ENCODE data around the gene MATN3. TPM values are rescaled to one million over a fixed set of nuclear protein-coding genes. Genes with fewer than 3 reads are reported as not detected.

The MATN3 gene
- total RNA-seq, 1 donor: 1.4 TPM

DNA sequence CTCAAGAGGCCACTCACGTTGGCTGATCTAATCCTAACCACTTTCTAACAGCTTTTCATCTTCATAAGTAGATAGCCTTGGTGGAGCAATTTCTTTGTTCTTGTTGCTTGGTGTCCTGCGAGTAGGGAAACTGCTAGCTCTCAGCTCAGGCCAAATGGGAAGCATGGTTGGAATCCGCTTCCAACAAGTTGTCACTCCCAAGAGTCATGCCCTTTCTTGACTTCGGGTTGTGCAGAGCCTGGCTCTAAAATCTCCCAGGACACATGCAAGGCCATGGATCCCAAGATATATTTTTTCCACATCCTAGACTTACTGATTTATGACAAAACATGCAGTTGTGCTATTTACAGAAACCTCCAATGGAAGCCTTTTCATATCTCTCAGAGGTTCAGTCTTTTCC is 7.3 kb upstream of the MATN3 start:
- Histone ChIP-seq H3K36me3 (ENCODE audit: insufficient read depth, low read length) (no peaks in the 10 kb centered on the region), H3K4me3 (ENCODE audit: insufficient read depth, low read length) (no peak overlapping the region), H3K79me2 (ENCODE audit: insufficient read depth, low read length) (no peaks in the 10 kb centered on the region), H3K27ac (ENCODE audit: low read depth, low read length) (no peak overlapping the region), H2AFZ (ENCODE audit: low read length) (no peak overlapping the region), H3K4me1 (ENCODE audit: insufficient read depth, low read length) (no peaks in the 10 kb centered on the region), H3K9me3 (ENCODE audit: low read depth, low read length) (no peaks in the 10 kb centered on the region), H3K4me2 (ENCODE audit: insufficient read depth, low read length) (no peak overlapping the region), H4K20me1 (ENCODE audit: insufficient read depth, low read length) (no peaks in the 10 kb centered on the region), H3K27me3 (ENCODE audit: insufficient read depth, low read length) (no peaks in the 10 kb centered on the region)
- TF ChIP-seq, protein P1, sequence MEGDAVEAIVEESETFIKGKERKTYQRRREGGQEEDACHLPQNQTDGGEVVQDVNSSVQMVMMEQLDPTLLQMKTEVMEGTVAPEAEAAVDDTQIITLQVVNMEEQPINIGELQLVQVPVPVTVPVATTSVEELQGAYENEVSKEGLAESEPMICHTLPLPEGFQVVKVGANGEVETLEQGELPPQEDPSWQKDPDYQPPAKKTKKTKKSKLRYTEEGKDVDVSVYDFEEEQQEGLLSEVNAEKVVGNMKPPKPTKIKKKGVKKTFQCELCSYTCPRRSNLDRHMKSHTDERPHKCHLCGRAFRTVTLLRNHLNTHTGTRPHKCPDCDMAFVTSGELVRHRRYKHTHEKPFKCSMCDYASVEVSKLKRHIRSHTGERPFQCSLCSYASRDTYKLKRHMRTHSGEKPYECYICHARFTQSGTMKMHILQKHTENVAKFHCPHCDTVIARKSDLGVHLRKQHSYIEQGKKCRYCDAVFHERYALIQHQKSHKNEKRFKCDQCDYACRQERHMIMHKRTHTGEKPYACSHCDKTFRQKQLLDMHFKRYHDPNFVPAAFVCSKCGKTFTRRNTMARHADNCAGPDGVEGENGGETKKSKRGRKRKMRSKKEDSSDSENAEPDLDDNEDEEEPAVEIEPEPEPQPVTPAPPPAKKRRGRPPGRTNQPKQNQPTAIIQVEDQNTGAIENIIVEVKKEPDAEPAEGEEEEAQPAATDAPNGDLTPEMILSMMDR (IDR thresholded peaks at IDR 0.05; ENCODE audit: extremely low read depth, low read depth, low read length): no peak
- no peak for DNase-seq (ENCODE audit: insufficient read length, low spot score, missing footprints)

DNA sequence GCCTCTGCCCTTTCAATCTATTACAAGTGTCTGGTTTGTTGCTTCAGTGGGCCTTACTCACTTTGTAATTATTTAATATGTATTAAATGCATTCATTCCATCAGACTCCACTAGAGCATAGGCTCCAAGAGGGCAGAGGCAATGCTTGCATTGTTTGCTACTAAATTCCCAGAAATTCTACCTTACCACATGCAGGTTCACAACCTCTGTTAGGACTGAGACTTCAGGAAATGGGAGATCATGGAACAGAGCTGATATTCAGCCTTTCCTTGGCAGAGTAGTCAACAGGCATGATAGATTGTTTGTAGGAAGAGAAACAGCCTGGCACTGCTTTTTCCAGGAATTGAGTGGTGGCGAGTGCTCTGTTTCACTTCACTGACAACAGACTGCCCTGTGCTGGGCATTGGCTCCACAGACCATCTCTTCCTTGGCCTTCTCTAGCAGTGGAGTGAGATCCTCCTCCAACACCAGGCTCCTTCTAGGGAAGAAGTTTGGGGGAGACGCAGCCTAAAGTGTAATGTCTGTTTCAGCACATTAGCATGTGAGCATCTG is 6.2 kb upstream of the MATN3 start:
- Histone ChIP-seq H4K20me1 (ENCODE audit: insufficient read depth, low read length) (no peaks in the 10 kb centered on the region), H3K4me3 (ENCODE audit: insufficient read depth, low read length) (no peak overlapping the region), H3K4me1 (ENCODE audit: insufficient read depth, low read length) (no peaks in the 10 kb centered on the region), H3K4me2 (ENCODE audit: insufficient read depth, low read length) (no peak overlapping the region), H3K36me3 (ENCODE audit: insufficient read depth, low read length) (no peaks in the 10 kb centered on the region), H3K27ac (ENCODE audit: low read depth, low read length) (no peak overlapping the region), H3K79me2 (ENCODE audit: insufficient read depth, low read length) (no peaks in the 10 kb centered on the region), H3K27me3 (ENCODE audit: insufficient read depth, low read length) (no peaks in the 10 kb centered on the region), H3K9me3 (ENCODE audit: low read depth, low read length) (no peaks in the 10 kb centered on the region), H2AFZ (ENCODE audit: low read length) (no peak overlapping the region)
- TF ChIP-seq, protein P1 (IDR thresholded peaks at IDR 0.05; ENCODE audit: extremely low read depth, low read depth, low read length): no peak
- DNase-seq (ENCODE audit: insufficient read length, low spot score, missing footprints): no peak

DNA sequence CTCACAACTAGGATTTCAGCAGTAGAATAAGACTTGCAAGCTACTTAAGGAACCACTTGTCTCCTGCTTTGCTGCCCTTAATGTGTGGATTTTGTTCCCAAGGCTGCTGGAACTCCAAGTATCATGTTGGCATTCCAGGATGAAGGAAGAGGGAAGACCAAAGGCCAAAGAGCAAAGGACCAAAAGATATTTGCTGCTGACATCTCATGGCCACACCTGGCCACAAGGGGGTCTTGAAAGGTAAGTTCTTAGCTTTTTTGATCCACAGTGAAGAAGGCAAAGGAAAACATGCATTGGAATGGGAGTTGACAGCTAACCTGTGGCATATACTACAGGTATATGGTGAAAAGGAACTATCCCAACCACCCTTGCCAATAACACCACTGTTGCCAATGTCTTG is 3.9 kb upstream of the MATN3 start:
- H3K79me2 ChIP-seq (ENCODE audit: insufficient read depth, low read length): no peaks in the 10 kb centered on the region

DNA sequence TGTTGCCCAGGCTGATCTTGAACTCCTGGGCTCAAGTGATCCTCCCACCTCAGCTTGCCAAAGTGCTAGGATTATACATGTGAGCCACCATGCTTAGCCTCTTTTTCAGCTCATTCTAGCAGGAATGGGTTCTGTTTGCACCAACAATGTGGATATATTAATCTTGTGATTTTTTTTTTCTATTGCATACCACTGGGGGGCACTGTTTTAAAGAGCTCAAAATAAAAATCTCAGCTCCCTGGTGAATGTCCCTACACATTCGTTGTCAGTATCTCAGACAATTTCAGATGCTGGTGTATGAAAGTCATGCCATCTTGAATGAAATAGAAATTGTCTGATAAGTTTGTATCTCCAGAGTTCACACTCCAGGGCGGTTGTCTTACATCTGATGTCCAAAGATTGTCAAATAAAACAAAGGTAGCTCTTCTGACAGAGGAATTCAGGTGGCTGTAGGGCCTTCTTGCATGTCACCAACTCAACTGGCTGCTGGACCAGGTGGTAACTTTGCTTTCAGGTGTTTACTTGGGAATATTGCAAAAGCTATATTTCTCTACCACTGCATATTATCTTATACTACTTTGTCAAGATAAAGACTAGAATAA is 3.1 kb upstream of the MATN3 start:
- H4K20me1 ChIP-seq (ENCODE audit: insufficient read depth, low read length): no peaks in the 10 kb centered on the region
- no peaks in the 10 kb centered on the region for H3K36me3 ChIP-seq (ENCODE audit: insufficient read depth, low read length)
- no peak overlapping the region for H3K4me3 ChIP-seq (ENCODE audit: insufficient read depth, low read length)
- peak; percentile 88 for DNase-seq (ENCODE audit: insufficient read length, low spot score, missing footprints)
- H2AFZ ChIP-seq (ENCODE audit: low read length): no peak overlapping the region
- H3K4me1 ChIP-seq (ENCODE audit: insufficient read depth, low read length): peaks cover 3% of the 10 kb centered on the region
- TF ChIP-seq, protein P1 (IDR thresholded peaks at IDR 0.05; ENCODE audit: extremely low read depth, low read depth, low read length): peak; percentile 70
- peaks cover 14% of the 10 kb centered on the region for H3K27me3 ChIP-seq (ENCODE audit: insufficient read depth, low read length)
- no peak overlapping the region for H3K4me2 ChIP-seq (ENCODE audit: insufficient read depth, low read length)
- H3K9me3 ChIP-seq (ENCODE audit: low read depth, low read length): no peaks in the 10 kb centered on the region
- H3K27ac ChIP-seq (ENCODE audit: low read depth, low read length): no peak overlapping the region
- H3K79me2 ChIP-seq (ENCODE audit: insufficient read depth, low read length): no peaks in the 10 kb centered on the region

More for the DNA sequence above, 3.9 kb upstream of the MATN3 start:
- Histone ChIP-seq H3K4me3 (ENCODE audit: insufficient read depth, low read length) (no peak overlapping the region), H4K20me1 (ENCODE audit: insufficient read depth, low read length) (no peaks in the 10 kb centered on the region), H3K27ac (ENCODE audit: low read depth, low read length) (no peak overlapping the region), H3K36me3 (ENCODE audit: insufficient read depth, low read length) (no peaks in the 10 kb centered on the region), H3K4me2 (ENCODE audit: insufficient read depth, low read length) (no peak overlapping the region), H3K9me3 (ENCODE audit: low read depth, low read length) (no peaks in the 10 kb centered on the region), H3K4me1 (ENCODE audit: insufficient read depth, low read length) (peaks cover 3% of the 10 kb centered on the region), H2AFZ (ENCODE audit: low read length) (no peak overlapping the region), H3K27me3 (ENCODE audit: insufficient read depth, low read length) (peaks cover 7% of the 10 kb centered on the region)
- no peak for DNase-seq (ENCODE audit: insufficient read length, low spot score, missing footprints)
- TF ChIP-seq, protein P1 (IDR thresholded peaks at IDR 0.05; ENCODE audit: extremely low read depth, low read depth, low read length): no peak

Data from osteoblast (primary cell).